SK-N-SH treated with all-trans-retinoic acid at 6 μM for 48 hours (cell line): ENCODE data around the gene ZNF385C.

Experiments
- ATAC-seq: fragments of 200-7000 bp; cut with Tn5 transposase; 3 replicates; pipeline ENCODE4 v1.9.1; 2020; ENCODE audit warnings: mild to moderate bottlenecking, moderate library complexity
- ARNTL ChIP-seq: fragments of 450-650 bp; formaldehyde crosslinking; IDR thresholded peaks from 2 replicates; pipeline ENCODE4 v1.5.0; 2020; ENCODE audit warnings: low read depth, mild to moderate bottlenecking, moderate library complexity, borderline replicate concordance
- CSDC2 ChIP-seq: fragments of 250-450 bp; sonication (Bioruptor Pico); IDR thresholded peaks from 2 replicates; pipeline ENCODE4 v1.5.0; 2020; ENCODE audit warnings: mild to moderate bottlenecking, moderate library complexity
- ESRRG ChIP-seq: fragments of 250-450 bp; sonication (Bioruptor Pico); IDR thresholded peaks from 2 replicates; pipeline ENCODE4 v1.6.1; 2021; ENCODE audit warnings: mild to moderate bottlenecking
- GLIS3 ChIP-seq: fragments of 250-450 bp; sonication (Bioruptor Pico); IDR thresholded peaks from 2 replicates; pipeline ENCODE4 v1.5.0; 2020; ENCODE audit warnings: mild to moderate bottlenecking, moderate library complexity
- ISL1 ChIP-seq: fragments of 250-450 bp; sonication (Bioruptor Pico); IDR thresholded peaks from 2 replicates; pipeline ENCODE4 v2.1.2; 2022; ENCODE audit warnings: mild to moderate bottlenecking, moderate library complexity
- OSR1 ChIP-seq: fragments of 250-450 bp; sonication (Bioruptor Pico); IDR thresholded peaks from 2 replicates; pipeline ENCODE4 v1.8.0; 2022; ENCODE audit warnings: moderate library complexity, mild to moderate bottlenecking, inconsistent platforms
- PATZ1 ChIP-seq: fragments of 250-450 bp; sonication (Bioruptor Pico); IDR thresholded peaks from 2 replicates; pipeline ENCODE4 v1.8.0; 2020; ENCODE audit warnings: mild to moderate bottlenecking, moderate library complexity, borderline replicate concordance
- PPARA ChIP-seq: fragments of 250-450 bp; sonication (Bioruptor Pico); IDR thresholded peaks from 2 replicates; pipeline ENCODE4 v1.5.0; 2020; ENCODE audit warnings: mild to moderate bottlenecking, borderline replicate concordance
- RARB ChIP-seq: fragments of 250-450 bp; sonication (Bioruptor Pico); IDR thresholded peaks from 2 replicates; pipeline ENCODE4 v1.8.0; 2021; ENCODE audit warnings: mild to moderate bottlenecking, moderate library complexity
- TCF4 ChIP-seq: fragments of 250-450 bp; sonication (Bioruptor Pico); IDR thresholded peaks from 2 replicates; pipeline ENCODE4 v1.8.0; 2021; ENCODE audit warnings: mild to moderate bottlenecking, moderate library complexity, borderline replicate concordance
- TOX ChIP-seq: fragments of 250-450 bp; sonication (Bioruptor Pico); IDR thresholded peaks from 2 replicates; pipeline ENCODE4 v1.8.0; 2021; ENCODE audit warnings: mild to moderate bottlenecking, moderate library complexity, borderline replicate concordance
- TSHZ2 ChIP-seq: fragments of 250-450 bp; sonication (Bioruptor Pico); IDR thresholded peaks from 2 replicates; pipeline ENCODE4 v1.5.0; 2020; ENCODE audit warnings: mild to moderate bottlenecking, moderate library complexity
- ZC3H10 ChIP-seq: fragments of 250-450 bp; sonication (Bioruptor Pico); IDR thresholded peaks from 2 replicates; pipeline ENCODE4 v1.5.1; 2021; ENCODE audit warnings: mild to moderate bottlenecking, moderate library complexity
- ZFP3 ChIP-seq: fragments of 250-450 bp; sonication (Bioruptor Pico); IDR thresholded peaks from 2 replicates; pipeline ENCODE4 v1.5.0; 2020; ENCODE audit warnings: mild to moderate bottlenecking, moderate library complexity
- ZFP30 ChIP-seq: fragments of 450-650 bp; formaldehyde crosslinking; IDR thresholded peaks from 2 replicates; pipeline ENCODE4 v1.5.0; 2022; ENCODE audit warnings: mild to moderate bottlenecking, moderate library complexity
- ZNF565 ChIP-seq: fragments of 450-650 bp; formaldehyde crosslinking; conservative IDR thresholded peaks from 2 replicates; pipeline ENCODE4 v1.5.0; 2020; ENCODE audit warnings: low read depth, mild to moderate bottlenecking, moderate library complexity
- ZNF70 ChIP-seq: fragments of 450-650 bp; formaldehyde crosslinking; IDR thresholded peaks from 2 replicates; pipeline ENCODE4 v1.5.0; 2020; ENCODE audit warnings: mild to moderate bottlenecking, moderate library complexity
- ZNF8 ChIP-seq: fragments of 450-650 bp; formaldehyde crosslinking; IDR thresholded peaks from 2 replicates; pipeline ENCODE4 v1.5.0; 2020; ENCODE audit warnings: mild to moderate bottlenecking, moderate library complexity
- TF ChIP-seq, protein P1 (sequence below): fragments of 250-450 bp; sonication (Bioruptor Pico); IDR thresholded peaks from 2 replicates; pipeline ENCODE4 v1.8.0; 2021; ENCODE audit warnings: low read depth, mild to moderate bottlenecking, moderate library complexity, borderline replicate concordance
- TF ChIP-seq, protein P2 (sequence below): fragments of 250-450 bp; sonication (Bioruptor Pico); IDR thresholded peaks from 2 replicates; pipeline ENCODE4 v1.5.1; 2021; ENCODE audit warnings: mild to moderate bottlenecking, moderate library complexity
- TF ChIP-seq, protein P3 (sequence below): fragments of 250-450 bp; sonication (Bioruptor Pico); IDR thresholded peaks from 2 replicates; pipeline ENCODE4 v1.5.1; 2020; ENCODE audit warnings: low read depth, mild to moderate bottlenecking, moderate library complexity

ZNF385C gene

DNA sequence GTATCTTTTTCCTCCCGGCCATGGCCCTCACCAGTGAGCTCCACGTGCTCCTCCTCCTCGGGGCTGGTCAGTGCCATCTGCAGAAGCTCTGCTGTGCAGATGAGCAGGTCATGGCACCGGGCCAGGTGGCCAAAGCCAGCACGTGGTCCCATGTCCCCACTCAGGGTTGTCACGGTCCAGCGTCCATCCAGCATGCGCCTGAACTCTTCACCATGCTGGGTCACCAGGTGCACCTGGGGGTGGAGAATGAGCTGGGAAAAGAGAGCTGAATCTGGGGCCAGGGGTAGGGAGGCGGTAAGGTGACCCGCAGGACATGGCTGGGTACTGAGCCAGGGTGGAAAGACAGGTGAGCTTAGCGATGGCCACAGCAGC, 13.0 kb upstream of the ZNF385C start:
- no peak for ATAC-seq
- TF ChIP-seq TOX (CRISPR knock-in tag) (no peak), ZFP30 (CRISPR knock-in tag) (no peak), TCF4 (no peak), ARNTL (CRISPR knock-in tag) (no peak), ZC3H10 (CRISPR knock-in tag) (no peak), RARB (no peak), ESRRG (CRISPR knock-in tag) (no peak), ZNF70 (CRISPR knock-in tag) (no peak), GLIS3 (CRISPR knock-in tag) (no peak), ZFP3 (CRISPR knock-in tag) (no peak), ZNF565 (CRISPR knock-in tag) (no peak), TSHZ2 (no peak), ISL1 (CRISPR knock-in tag) (no peak)
- TF ChIP-seq, protein P1, sequence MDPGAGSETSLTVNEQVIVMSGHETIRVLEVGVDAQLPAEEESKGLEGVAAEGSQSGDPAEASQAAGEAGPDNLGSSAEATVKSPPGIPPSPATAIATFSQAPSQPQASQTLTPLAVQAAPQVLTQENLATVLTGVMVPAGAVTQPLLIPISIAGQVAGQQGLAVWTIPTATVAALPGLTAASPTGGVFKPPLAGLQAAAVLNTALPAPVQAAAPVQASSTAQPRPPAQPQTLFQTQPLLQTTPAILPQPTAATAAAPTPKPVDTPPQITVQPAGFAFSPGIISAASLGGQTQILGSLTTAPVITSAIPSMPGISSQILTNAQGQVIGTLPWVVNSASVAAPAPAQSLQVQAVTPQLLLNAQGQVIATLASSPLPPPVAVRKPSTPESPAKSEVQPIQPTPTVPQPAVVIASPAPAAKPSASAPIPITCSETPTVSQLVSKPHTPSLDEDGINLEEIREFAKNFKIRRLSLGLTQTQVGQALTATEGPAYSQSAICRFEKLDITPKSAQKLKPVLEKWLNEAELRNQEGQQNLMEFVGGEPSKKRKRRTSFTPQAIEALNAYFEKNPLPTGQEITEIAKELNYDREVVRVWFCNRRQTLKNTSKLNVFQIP = no peak
- TF ChIP-seq, protein P2, sequence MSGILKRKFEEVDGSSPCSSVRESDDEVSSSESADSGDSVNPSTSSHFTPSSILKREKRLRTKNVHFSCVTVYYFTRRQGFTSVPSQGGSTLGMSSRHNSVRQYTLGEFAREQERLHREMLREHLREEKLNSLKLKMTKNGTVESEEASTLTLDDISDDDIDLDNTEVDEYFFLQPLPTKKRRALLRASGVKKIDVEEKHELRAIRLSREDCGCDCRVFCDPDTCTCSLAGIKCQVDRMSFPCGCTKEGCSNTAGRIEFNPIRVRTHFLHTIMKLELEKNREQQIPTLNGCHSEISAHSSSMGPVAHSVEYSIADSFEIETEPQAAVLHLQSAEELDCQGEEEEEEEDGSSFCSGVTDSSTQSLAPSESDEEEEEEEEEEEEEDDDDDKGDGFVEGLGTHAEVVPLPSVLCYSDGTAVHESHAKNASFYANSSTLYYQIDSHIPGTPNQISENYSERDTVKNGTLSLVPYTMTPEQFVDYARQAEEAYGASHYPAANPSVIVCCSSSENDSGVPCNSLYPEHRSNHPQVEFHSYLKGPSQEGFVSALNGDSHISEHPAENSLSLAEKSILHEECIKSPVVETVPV = no peak
- TF ChIP-seq, protein P3, sequence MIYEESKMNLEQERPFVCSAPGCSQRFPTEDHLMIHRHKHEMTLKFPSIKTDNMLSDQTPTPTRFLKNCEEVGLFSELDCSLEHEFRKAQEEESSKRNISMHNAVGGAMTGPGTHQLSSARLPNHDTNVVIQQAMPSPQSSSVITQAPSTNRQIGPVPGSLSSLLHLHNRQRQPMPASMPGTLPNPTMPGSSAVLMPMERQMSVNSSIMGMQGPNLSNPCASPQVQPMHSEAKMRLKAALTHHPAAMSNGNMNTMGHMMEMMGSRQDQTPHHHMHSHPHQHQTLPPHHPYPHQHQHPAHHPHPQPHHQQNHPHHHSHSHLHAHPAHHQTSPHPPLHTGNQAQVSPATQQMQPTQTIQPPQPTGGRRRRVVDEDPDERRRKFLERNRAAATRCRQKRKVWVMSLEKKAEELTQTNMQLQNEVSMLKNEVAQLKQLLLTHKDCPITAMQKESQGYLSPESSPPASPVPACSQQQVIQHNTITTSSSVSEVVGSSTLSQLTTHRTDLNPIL (CRISPR knock-in tag) = no peak
- TF ChIP-seq, all 23 proteins: peak for 0

GRCh38 chr17:42110301-42111264, 12.3 kb upstream of the ZNF385C start:
- TF ChIP-seq TOX (CRISPR knock-in tag) = no peak
- TF ChIP-seq ZFP30 (CRISPR knock-in tag) = no peak
- TF ChIP-seq OSR1 (CRISPR knock-in tag) = no peak
- no peak for TF ChIP-seq GLIS3 (CRISPR knock-in tag)
- TF ChIP-seq TCF4 = no peak
- TF ChIP-seq, protein P2 = no peak
- no peak for TF ChIP-seq ESRRG (CRISPR knock-in tag)
- TF ChIP-seq RARB = no peak
- no peak for TF ChIP-seq TSHZ2
- TF ChIP-seq, protein P3 (CRISPR knock-in tag) = no peak
- TF ChIP-seq ZFP3 (CRISPR knock-in tag) = no peak
- no peak for TF ChIP-seq PPARA (CRISPR knock-in tag)
- TF ChIP-seq CSDC2 (CRISPR knock-in tag) = no peak
- TF ChIP-seq PATZ1 (CRISPR knock-in tag) = no peak
- TF ChIP-seq ISL1 (CRISPR knock-in tag) = no peak
- no peak for TF ChIP-seq ZNF8 (CRISPR knock-in tag)
- TF ChIP-seq ZC3H10 (CRISPR knock-in tag) = no peak
- no peak for ATAC-seq
